Ovary (tissue), 3 donors: Measurements from ENCODE around the gene JPH3.

Experiments
- CTCF ChIP-seq, 3 donors: fragments of 450-650 bp in 2 of 3; fragments of 200-600 bp in 1 of 3; IDR thresholded peaks; one replicate each; pipeline versions ENCODE4 v1.5.1 to v1.8.0; 2016 to 2022; ENCODE audit warnings: antibody characterized with exemption in 3 of 3, mild to moderate bottlenecking in 1 of 3
- EP300 ChIP-seq: sonication (generic); formaldehyde crosslinking; IDR thresholded peaks from one replicate; pipeline ENCODE4 v1.6.1; 2017; ENCODE audit warnings: antibody characterized with exemption
- POLR2A ChIP-seq: fragments of 450-650 bp; IDR thresholded peaks from one replicate; pipeline ENCODE4 v1.6.1; 2017; ENCODE audit warnings: antibody characterized with exemption, mild to moderate bottlenecking, moderate library complexity
- donor health status: DM: no; HTN: no; CAD: no.

- no peak for TF ChIP-seq CTCF (IDR thresholded peaks at IDR 0.05)
- TF ChIP-seq POLR2A: no peak
- no peak for TF ChIP-seq EP300
These were observed 132.3 kb downstream of the JPH3 start for GRCh38 chr16:87734644-87735043.
